Measurements from ENCODE around the gene CLEC4E.

Gene CLEC4E

DNA sequence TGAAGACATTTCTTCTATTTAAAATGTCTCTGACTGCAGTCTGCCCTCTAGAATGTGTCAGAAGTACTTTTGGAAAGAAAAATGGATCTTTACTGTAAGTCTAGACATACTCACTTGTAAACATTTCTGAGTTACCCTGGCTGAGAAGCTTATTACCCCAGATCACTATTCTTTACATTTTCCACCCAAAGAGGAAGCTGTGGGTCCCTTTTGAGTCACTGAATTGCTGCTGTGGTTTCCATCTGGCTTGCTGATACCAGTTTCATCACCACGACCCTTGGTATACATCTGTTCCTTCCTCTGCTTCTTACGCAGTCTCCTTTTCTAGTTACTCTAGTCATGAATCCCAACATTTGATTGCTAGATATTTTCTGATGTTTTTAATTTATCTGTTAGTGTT lies 47.6 kb downstream of the CLEC4E start:
- no peak for TF ChIP-seq CTCF (IDR thresholded peaks at IDR 0.05; ENCODE audit: poor library complexity, severe bottlenecking)
- no peaks in the 10 kb centered on the region for H3K4me1 ChIP-seq (ENCODE audit: insufficient read depth, poor library complexity, severe bottlenecking)
- no peak overlapping the region for H3K27ac ChIP-seq (ENCODE audit: poor library complexity, severe bottlenecking)
- no peaks in the 10 kb centered on the region for H3K27me3 ChIP-seq (ENCODE audit: insufficient read depth, poor library complexity, severe bottlenecking)
- H3K36me3 ChIP-seq (ENCODE audit: low read depth), result no peaks in the 10 kb centered on the region
- no peaks in the 10 kb centered on the region for H3K9me3 ChIP-seq (ENCODE audit: severe bottlenecking)
- ATAC-seq (ENCODE audit: low read depth) (no peak), DNase-seq (ENCODE audit: low spot score) (no peak)
- no peak overlapping the region for H3K4me3 ChIP-seq (ENCODE audit: severe bottlenecking)

- no peak for TF ChIP-seq CTCF (IDR thresholded peaks at IDR 0.05; ENCODE audit: poor library complexity, severe bottlenecking)
- DNase-seq (ENCODE audit: low spot score) (no peak), ATAC-seq (ENCODE audit: low read depth) (no peak)
- Histone ChIP-seq H3K27ac (ENCODE audit: poor library complexity, severe bottlenecking) (no peak overlapping the region), H3K4me1 (ENCODE audit: insufficient read depth, poor library complexity, severe bottlenecking) (no peaks in the 10 kb centered on the region), H3K36me3 (ENCODE audit: low read depth) (no peaks in the 10 kb centered on the region), H3K9me3 (ENCODE audit: severe bottlenecking) (no peaks in the 10 kb centered on the region), H3K27me3 (ENCODE audit: insufficient read depth, poor library complexity, severe bottlenecking) (no peaks in the 10 kb centered on the region), H3K4me3 (ENCODE audit: severe bottlenecking) (no peak overlapping the region)
Observed at GRCh38 chr12:8491646-8492530, 48.8 kb downstream of the CLEC4E start.
